Panc1 (cell line): Measurements from ENCODE around the gene E2F2.

Experiments used
- CTCF ChIP-seq: fragments of 450-650 bp; IDR thresholded peaks from 2 replicates; pipeline ENCODE4 v1.5.1; 2017; ENCODE audit warnings: mild to moderate bottlenecking
- POLR2AphosphoS5 ChIP-seq: IDR thresholded peaks from 2 replicates; pipeline ENCODE4 v1.6.1; 2012; ENCODE audit warnings: mild to moderate bottlenecking, low read depth, low read length, moderate library complexity

DNA sequence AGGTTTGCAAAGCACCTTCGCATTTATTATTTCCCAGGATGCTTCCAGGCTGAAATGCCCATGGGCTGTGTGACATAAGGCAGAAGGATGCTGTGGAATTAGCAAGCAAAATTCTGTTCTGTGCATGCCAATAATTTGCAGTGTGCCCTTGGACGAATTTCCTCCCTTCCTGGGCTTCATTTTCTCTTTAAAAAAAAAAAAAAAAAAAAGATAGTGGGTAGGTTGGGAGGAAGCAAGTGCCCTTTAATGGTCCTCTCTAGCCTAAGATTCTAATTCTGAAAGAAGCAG, 30.7 kb upstream of the E2F2 start:
- TF ChIP-seq POLR2AphosphoS5 (no peak), CTCF (no peak)
